K562 (cell line): ENCODE results near the gene RPS19BP1. TPM values are rescaled to one million over a fixed set of nuclear protein-coding genes. Genes with fewer than 3 reads are reported as not detected.

ENCODE experiments used
- ATAC-seq: fragments of 200-7000 bp; cut with Tn5 transposase; 3 replicates; pipeline ENCODE4 v1.9.1; 2020; ENCODE audit warnings: moderate library complexity
- BruUV-seq: library from RNA; stranded (reverse); fragments of 400-500 nt; replicated peaks from 2 replicates; lab custom pipeline; 2021; lab: Mats Ljungman, UMichigan
- CTCF ChIA-PET: fragments of 300-600 bp; formaldehyde crosslinking; extraction: SDS; loops from one replicate; lab custom pipeline; 2021; ENCODE audit warnings: low intra/inter-chr PET ratio; lab: Yijun Ruan, JAX
- POLR2A ChIA-PET: fragments of 300-600, 350-650 bp; sonication (Branson Sonifier 250); formaldehyde crosslinking; extraction: SDS; loops from one replicate; lab custom pipeline; 2021; ENCODE audit warnings: antibody characterized with exemption, inconsistent platforms; lab: Yijun Ruan, JAX
- DNase-seq, 4 experiments: peaks; one replicate each; pipeline versions ENCODE4 v3.0.0 to v3.0.0-alpha.2; 2011 to 2018; ENCODE audit warnings: low spot score in 3 of 4, mixed read lengths in 3 of 4; ENCODE audit errors: extremely low read depth in 1 of 4
- FAIRE-seq: peaks from 2 replicates; lab custom pipeline; 2011; peaks lifted over from hg19 to GRCh38; lab: Jason Lieb, UNC
- H2AFZ ChIP-seq: 2 replicates; pipeline ENCODE4 v1.6.0; 2011; ENCODE audit warnings: low read depth, low read length, control low read depth, inconsistent platforms
- H3K27ac ChIP-seq: fragments of 200-600 bp; 3 replicates; pipeline ENCODE4 v1.8.0; 2011; ENCODE audit warnings: low read depth, mild to moderate bottlenecking, control low read depth, inconsistent platforms, low read length, moderate library complexity, mixed read lengths; ENCODE audit errors: extremely low read depth
- H3K27me3 ChIP-seq, 2 experiments: fragments of 300-600 bp in 1 of 2; 2 replicates in 1 of 2; 3 replicates in 1 of 2; pipeline versions ENCODE4 v1.6.0 to v1.8.0; 2011; ENCODE audit warnings: inconsistent platforms in 2 of 2, low read length in 2 of 2, mild to moderate bottlenecking in 1 of 2, mixed read lengths in 1 of 2, moderate library complexity in 1 of 2; ENCODE audit not compliant: control insufficient read depth in 2 of 2, insufficient read depth in 2 of 2
- H3K36me3 ChIP-seq: fragments of 300-600 bp; 3 replicates; pipeline ENCODE4 v1.8.0; 2011; ENCODE audit warnings: mild to moderate bottlenecking, low read length, inconsistent platforms; ENCODE audit not compliant: control insufficient read depth, insufficient read depth
- H3K4me1 ChIP-seq, 2 experiments: fragments of 200-600 bp in 1 of 2; replicated peaks in 1 of 2; 2 replicates in 1 of 2; 3 replicates in 1 of 2; pipeline versions ENCODE4 v1.5.1 to v1.8.0; 2011; ENCODE audit warnings: inconsistent platforms in 2 of 2, low read length in 2 of 2, mild to moderate bottlenecking in 1 of 2, mixed read lengths in 1 of 2, moderate library complexity in 1 of 2; ENCODE audit not compliant: control insufficient read depth in 2 of 2, insufficient read depth in 2 of 2
- H3K4me2 ChIP-seq: 2 replicates; pipeline ENCODE4 v1.6.1; 2011; ENCODE audit warnings: low read length, control low read depth, inconsistent platforms, mixed read lengths; ENCODE audit not compliant: insufficient read depth
- H3K4me3 ChIP-seq: fragments of 200-600 bp; sonication (generic), shearing (Covaris generic); 2 replicates; pipeline ENCODE4 v1.5.1; 2016; ENCODE audit warnings: control low read depth, inconsistent platforms
- H3K79me2 ChIP-seq: fragments of 200-600 bp; 3 replicates; pipeline ENCODE4 v1.8.0; 2011; ENCODE audit warnings: low read length, inconsistent platforms; ENCODE audit not compliant: control insufficient read depth, insufficient read depth
- H3K9ac ChIP-seq, 2 experiments: 2 replicates each; pipeline versions ENCODE4 v1.6.0 to v1.6.1; 2011; ENCODE audit warnings: low read depth in 2 of 2, low read length in 2 of 2, control low read depth in 1 of 2, inconsistent platforms in 1 of 2, mild to moderate bottlenecking in 1 of 2, mixed read lengths in 1 of 2; ENCODE audit not compliant: insufficient read depth in 1 of 2
- H3K9me1 ChIP-seq: one replicate; pipeline ENCODE4 v1.6.0; 2011; ENCODE audit warnings: inconsistent platforms, mild to moderate bottlenecking, low read length, moderate library complexity; ENCODE audit not compliant: control insufficient read depth, insufficient read depth
- H3K9me3 ChIP-seq: replicated peaks from 2 replicates; pipeline ENCODE4 v1.5.1; 2011; ENCODE audit warnings: low read depth, low read length, inconsistent platforms; ENCODE audit not compliant: control insufficient read depth, insufficient read depth
- H4K20me1 ChIP-seq: replicated peaks from 2 replicates; pipeline ENCODE4 v1.6.1; 2011; ENCODE audit warnings: low read length, inconsistent platforms, mixed read lengths; ENCODE audit not compliant: control insufficient read depth, insufficient read depth
- HIVEP1 ChIP-seq: fragments of 250-450 bp; sonication (Bioruptor Pico); IDR thresholded peaks from 2 replicates; pipeline ENCODE4 v1.4.0; 2020; ENCODE audit warnings: mild to moderate bottlenecking
- JUN ChIP-seq, 2 experiments: sonication (generic) in 1 of 2; formaldehyde crosslinking in 1 of 2; IDR thresholded peaks; 2 replicates each; pipeline versions ENCODE4 v1.6.1 to v1.8.0; 2012 to 2022; ENCODE audit warnings: borderline replicate concordance in 2 of 2, mild to moderate bottlenecking in 2 of 2, improper control_type of control experiment in 1 of 2, low read depth in 1 of 2, low read length in 1 of 2, missing genetic modification reagents in 1 of 2
- MAFF ChIP-seq: IDR thresholded peaks from 2 replicates; pipeline ENCODE4 v1.6.1; 2012; ENCODE audit warnings: low read length, improper control_type of control experiment
- MAFK ChIP-seq: IDR thresholded peaks from 2 replicates; pipeline ENCODE4 v1.6.1; 2011; ENCODE audit warnings: low read length, improper control_type of control experiment
- NELFE ChIP-seq: IDR thresholded peaks from 2 replicates; pipeline ENCODE4 v1.6.1; 2011; ENCODE audit warnings: mild to moderate bottlenecking; ENCODE audit not compliant: insufficient read depth, insufficient read length
- NR2C2 ChIP-seq, 2 experiments: fragments of 200-800 bp in 1 of 2; sonication (Bioruptor generic) in 1 of 2; sonication (generic) in 1 of 2; formaldehyde crosslinking in 1 of 2; IDR thresholded peaks; 2 replicates each; pipeline versions ENCODE4 v1.6.1 to v1.8.0; 2016 to 2022; ENCODE audit warnings: mild to moderate bottlenecking in 1 of 2, missing compliant biosample characterization in 1 of 2, missing genetic modification characterization in 1 of 2, missing genetic modification reagents in 1 of 2
- POLR2H ChIP-seq: IDR thresholded peaks from 2 replicates; pipeline ENCODE4 v1.6.1; 2016; ENCODE audit warnings: missing genetic modification characterization, low read depth, mild to moderate bottlenecking, control low read depth, missing compliant biosample characterization, moderate library complexity
- RAD21 ChIP-seq, 2 experiments: fragments of 250-450 bp in 1 of 2; fragments of 450-650 bp in 1 of 2; sonication (Bioruptor Pico) in 1 of 2; formaldehyde crosslinking in 1 of 2; IDR thresholded peaks in 1 of 2; conservative IDR thresholded peaks in 1 of 2; 2 replicates each; pipeline versions ENCODE4 v1.4.0 to v1.8.0; 2020 to 2022; ENCODE audit warnings: mild to moderate bottlenecking in 2 of 2, moderate library complexity in 1 of 2
- TRIM28 ChIP-seq: fragments of 450-650 bp; IDR thresholded peaks from 2 replicates; pipeline ENCODE4 v1.6.1; 2017
- ZBTB17 ChIP-seq: fragments of 450-650 bp; formaldehyde crosslinking; IDR thresholded peaks from 2 replicates; pipeline ENCODE4 v1.4.0; 2020; ENCODE audit warnings: mild to moderate bottlenecking
- ZBTB33 ChIP-seq: sonication (generic); formaldehyde crosslinking; IDR thresholded peaks from 2 replicates; pipeline ENCODE4 v1.8.1; 2023; ENCODE audit warnings: mild to moderate bottlenecking, missing genetic modification reagents
- ZNF140 ChIP-seq: fragments of 250-450 bp; sonication (Bioruptor Pico); IDR thresholded peaks from 2 replicates; pipeline ENCODE4 v1.8.0; 2021; ENCODE audit warnings: moderate library complexity, mild to moderate bottlenecking, inconsistent platforms
- ZNF263 ChIP-seq: sonication (generic); formaldehyde crosslinking; IDR thresholded peaks from 2 replicates; pipeline ENCODE4 v1.8.0; 2022; ENCODE audit warnings: mild to moderate bottlenecking, missing genetic modification reagents, borderline replicate concordance
- WGBS: fragments of 100-300 bp; shearing (Covaris generic); methylation state at CpG from one replicate; pipeline ENCODE4 v1.1.6; 2016; ENCODE audit warnings: low coverage, mixed read lengths; ENCODE audit not compliant: insufficient coverage; ENCODE audit errors: missing lambda C conversion rate; 5-methylcytosine and 5-hydroxymethylcytosine counted together
- in situ Hi-C: fragments of 300-500 bp; cut with MboI; formaldehyde crosslinking; loops from 4 replicates; pipeline ENCODE4 v1.15.0; 2018; ENCODE audit warnings: inconsistent platforms, mixed read lengths
- intact Hi-C: fragments of 100-400 bp; cut with micrococcal nuclease; formaldehyde crosslinking; loops from 2 replicates; pipeline ENCODE4 v1.14.2; 2022
- polyA plus RNA-seq, 8 experiments: library from polyadenylated mRNA; depleted of rRNA in 4 of 8; stranded (reverse) in 5 of 8; unstranded in 3 of 8; fragments of >200 nt; fragmentation: Nextera tagmentation in 2 of 8; fragmentation: Illumina TruSeq in 1 of 8; extraction: Ambion mirVana in 2 of 8; extraction: Trizol in 1 of 8; gene quantifications; 2 replicates each; pipeline versions ENCODE4 v1.2.1 to v1.2.3, GENCODE V29; 2011 to 2014; ENCODE audit warnings: inconsistent platforms in 1 of 8, missing spikeins in 1 of 8
- total RNA-seq, 7 experiments: library from RNA; depleted of rRNA in 6 of 7; stranded (reverse); fragments of >200 nt in 6 of 7; fragmentation: Illumina TruSeq in 2 of 7; extraction: Trizol in 2 of 7; gene quantifications; 2 replicates each; pipeline versions ENCODE4 v1.2.1 to v1.2.3, GENCODE V29; 2011 to 2021; ENCODE audit warnings: low replicate concordance in 1 of 7
- TF ChIP-seq, protein P1 (sequence below): fragments of 450-650 bp; IDR thresholded peaks from 2 replicates; pipeline ENCODE4 v1.6.1; 2017; ENCODE audit warnings: antibody characterized with exemption

RPS19BP1 gene
- total and polyA plus RNA-seq, 9 of the 15 experiments (the other 6 are each of a cell fraction or from before 2014, with no cell fraction given) = 3.0 to 223 (median 84.3) TPM

GRCh38 chr22:39496131-39496838 lies 36.3 kb downstream of the RPS19BP1 start:
- Histone ChIP-seq H3K27me3 (no peaks in the 10 kb centered on the region), H3K36me3 (no peaks in the 10 kb centered on the region), H4K20me1 (no peaks in the 10 kb centered on the region), H3K79me2 (no peaks in the 10 kb centered on the region), H3K9me1 (no peaks in the 10 kb centered on the region), H3K4me2 (no peak overlapping the region), H3K9me3 (no peaks in the 10 kb centered on the region), H2AFZ (peak overlapping the region; percentile 94), H3K9ac (peak overlapping the region in 1 of 2 experiments; percentile 13; a peak in 1 of 4 replicates), H3K4me1 (peaks cover 18 to 25% of the 10 kb centered on the region in 2 experiments), H3K27ac (peak overlapping the region; percentile 44; the same call in 2 of the 3 replicates), H3K4me3 (no peak overlapping the region)
- ChIA-PET POLR2A (interaction anchor here (0.7 to 1.7 kb wide), 10 partner anchors 21 to 532 kb away, joined by 3 to 11 read pairs (median 4); partner anchors contain the start of genes ATF4 and RPL3), CTCF (interaction anchor here (0.6 to 1.2 kb wide), 4 partner anchors 19 to 679 kb away, joined by 3 to 4 read pairs (median 4); no protein-coding TSS in a partner anchor)
- FAIRE-seq (peak; percentile 96), DNase-seq (peak; percentile 37 to 85 (median 48)), ATAC-seq (peak; percentile 91)
- no TSS peak for BruUV-seq
- WGBS = 34% methylated on average over 12 of the region's 13 CpGs
- in situ Hi-C loops (no loop called here), intact Hi-C loops (loop anchor here (2.0 to 5.0 kb wide), 2 partner anchors 23 to 36 kb away; partner anchors contain the start of gene RPS19BP1)
- TF ChIP-seq HIVEP1 (CRISPR knock-in tag) (no peak), ZBTB33 (CRISPR knock-in tag) (peak; percentile 65), JUN (IDR thresholded peaks at IDR 0.05; ENCODE audit: borderline replicate concordance, low read depth, low read length) (no peak), JUN (CRISPR knock-in tag; IDR thresholded peaks at IDR 0.05; ENCODE audit: borderline replicate concordance) (no peak), POLR2H (tag) (no peak), TRIM28 (no peak), ZNF140 (no peak), MAFK (0 out of 2 replicates have a peak, but pooled peaks have one; percentile 1), ZBTB17 (CRISPR knock-in tag) (no peak), RAD21 (CRISPR knock-in tag; conservative IDR thresholded peaks at IDR 0.05 in 1 of 2, IDR thresholded peaks at IDR 0.05 in 1 of 2) (peak; percentile 16 to 51; a peak in 2 of 4 replicates), NELFE (no peak), NR2C2 (CRISPR knock-in tag; IDR thresholded peaks at IDR 0.05) (no peak), NR2C2 (tag; IDR thresholded peaks at IDR 0.05) (no peak), MAFF (no peak), ZNF263 (CRISPR knock-in tag) (no peak; the same call in 1 of the 2 replicates)
- TF ChIP-seq, protein P1, sequence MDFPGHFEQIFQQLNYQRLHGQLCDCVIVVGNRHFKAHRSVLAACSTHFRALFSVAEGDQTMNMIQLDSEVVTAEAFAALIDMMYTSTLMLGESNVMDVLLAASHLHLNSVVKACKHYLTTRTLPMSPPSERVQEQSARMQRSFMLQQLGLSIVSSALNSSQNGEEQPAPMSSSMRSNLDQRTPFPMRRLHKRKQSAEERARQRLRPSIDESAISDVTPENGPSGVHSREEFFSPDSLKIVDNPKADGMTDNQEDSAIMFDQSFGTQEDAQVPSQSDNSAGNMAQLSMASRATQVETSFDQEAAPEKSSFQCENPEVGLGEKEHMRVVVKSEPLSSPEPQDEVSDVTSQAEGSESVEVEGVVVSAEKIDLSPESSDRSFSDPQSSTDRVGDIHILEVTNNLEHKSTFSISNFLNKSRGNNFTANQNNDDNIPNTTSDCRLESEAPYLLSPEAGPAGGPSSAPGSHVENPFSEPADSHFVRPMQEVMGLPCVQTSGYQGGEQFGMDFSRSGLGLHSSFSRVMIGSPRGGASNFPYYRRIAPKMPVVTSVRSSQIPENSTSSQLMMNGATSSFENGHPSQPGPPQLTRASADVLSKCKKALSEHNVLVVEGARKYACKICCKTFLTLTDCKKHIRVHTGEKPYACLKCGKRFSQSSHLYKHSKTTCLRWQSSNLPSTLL = no peak
